ENCODE results near the gene CASK.

CASK gene

DNA sequence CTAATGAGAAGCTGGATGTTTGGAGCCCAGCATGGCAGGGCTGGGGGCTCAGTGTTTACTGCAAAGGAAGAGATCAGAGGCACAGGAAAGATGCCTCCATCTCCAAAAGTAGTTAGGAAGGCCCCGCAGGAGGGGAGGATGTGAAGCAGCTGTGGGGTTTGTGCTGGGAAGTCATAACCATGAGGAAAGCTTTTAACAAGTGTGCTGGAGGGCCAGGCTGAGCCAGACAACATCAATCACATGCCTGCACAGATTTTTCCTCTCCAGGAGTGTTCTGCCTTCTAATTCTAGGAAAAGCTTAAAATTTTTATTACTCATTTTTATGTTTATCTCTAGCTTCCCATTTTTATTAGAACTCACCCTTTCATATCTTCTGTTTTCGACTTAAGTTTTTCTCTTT is 134.0 kb downstream of the CASK start:
- Histone ChIP-seq H3K9ac (ENCODE audit: low read length) (no peak overlapping the region), H4K91ac (ENCODE audit: low read length) (no peak overlapping the region), H2BK120ac (ENCODE audit: low read depth, low read length) (no peak overlapping the region), H3K4me1 (ENCODE audit: control insufficient read depth, insufficient read depth, low read depth, low read length) (peaks cover 6% of the 10 kb centered on the region), H2BK15ac (ENCODE audit: low read depth, poor library complexity, severe bottlenecking) (no peak overlapping the region), H3K4me2 (ENCODE audit: low read length, poor library complexity, severe bottlenecking) (no peak overlapping the region), H3K9me3 (ENCODE audit: control insufficient read depth, low read length) (no peaks in the 10 kb centered on the region), H2AK5ac (ENCODE audit: low read length, severe bottlenecking) (no peak overlapping the region), H2BK12ac (ENCODE audit: low read length in 2 of 2) (no peak overlapping the region), H3K14ac (ENCODE audit: low read length in 2 of 2) (no peak overlapping the region), H3K23ac (ENCODE audit: low read length in 2 of 2) (no peak overlapping the region), H3K27me3 (ENCODE audit: control insufficient read depth in 1 of 2, insufficient read depth in 1 of 2, low read length in 2 of 2) (peaks cover 0 to 15% of the 10 kb centered on the region in 2 experiments), H3K79me1 (replicated peaks; ENCODE audit: low read length, poor library complexity, severe bottlenecking) (no peaks in the 10 kb centered on the region), H2BK5ac (ENCODE audit: low read depth, low read length, poor library complexity, severe bottlenecking) (no peak overlapping the region), H2AFZ (ENCODE audit: low read depth, low read length) (no peak overlapping the region), H3K18ac (ENCODE audit: low read depth in 1 of 2, low read length in 2 of 2) (no peak overlapping the region), H3K4ac (ENCODE audit: low read depth in 1 of 2, low read length in 2 of 2) (no peak overlapping the region), H3K4me3 (ENCODE audit: insufficient read depth in 1 of 2, low read depth in 1 of 2, low read length in 2 of 2) (no peak overlapping the region), H3K27ac (ENCODE audit: low read length, poor library complexity, severe bottlenecking) (no peak overlapping the region), H3K36me3 (ENCODE audit: control insufficient read depth in 1 of 2, insufficient read depth in 2 of 2, low read depth in 1 of 2, low read length in 2 of 2) (peaks cover 0 to 3% of the 10 kb centered on the region in 2 experiments), H4K8ac (ENCODE audit: low read length) (no peak overlapping the region)
- no peak for DNase-seq
- 92% methylated on average over 1 of the region's 2 CpGs for WGBS

DNA sequence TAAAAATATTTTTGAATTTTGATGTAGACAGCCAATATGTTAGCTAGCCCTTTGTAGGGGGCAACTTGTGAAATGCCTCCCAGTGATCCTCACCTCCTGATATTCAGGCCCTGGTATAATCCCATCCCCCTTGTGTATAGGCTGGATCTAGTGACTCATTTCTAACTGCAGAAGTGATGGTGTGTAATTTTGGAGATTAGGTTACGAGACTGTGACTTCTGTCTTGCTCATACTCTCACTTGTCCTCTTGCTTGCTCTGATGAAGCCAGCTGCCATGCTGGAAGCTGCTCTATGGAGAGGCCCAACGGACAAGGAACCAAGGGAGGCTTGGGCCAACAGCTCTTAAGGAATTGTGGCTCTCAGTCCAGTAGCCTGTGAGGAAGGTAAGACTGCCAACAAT is 137.7 kb downstream of the CASK start:
- Histone ChIP-seq H3K18ac (ENCODE audit: low read depth in 1 of 2, low read length in 2 of 2) (no peak overlapping the region), H2BK120ac (ENCODE audit: low read depth, low read length) (no peak overlapping the region), H4K91ac (ENCODE audit: low read length) (no peak overlapping the region), H3K36me3 (ENCODE audit: control insufficient read depth in 1 of 2, insufficient read depth in 2 of 2, low read depth in 1 of 2, low read length in 2 of 2) (peaks cover 0 to 3% of the 10 kb centered on the region in 2 experiments), H3K9ac (ENCODE audit: low read length) (no peak overlapping the region), H3K79me1 (replicated peaks; ENCODE audit: low read length, poor library complexity, severe bottlenecking) (peaks cover 2% of the 10 kb centered on the region), H3K4me3 (ENCODE audit: insufficient read depth in 1 of 2, low read depth in 1 of 2, low read length in 2 of 2) (no peak overlapping the region), H3K23ac (ENCODE audit: low read length in 2 of 2) (no peak overlapping the region), H3K27ac (ENCODE audit: low read length, poor library complexity, severe bottlenecking) (peak overlapping the region; percentile 10), H3K4ac (ENCODE audit: low read depth in 1 of 2, low read length in 2 of 2) (no peak overlapping the region), H3K4me1 (ENCODE audit: control insufficient read depth, insufficient read depth, low read depth, low read length) (peaks cover 6% of the 10 kb centered on the region), H2BK12ac (ENCODE audit: low read length in 2 of 2) (no peak overlapping the region), H3K9me3 (ENCODE audit: control insufficient read depth, low read length) (no peaks in the 10 kb centered on the region), H3K4me2 (ENCODE audit: low read length, poor library complexity, severe bottlenecking) (no peak overlapping the region), H3K14ac (ENCODE audit: low read length in 2 of 2) (no peak overlapping the region), H2AFZ (ENCODE audit: low read depth, low read length) (no peak overlapping the region), H2BK5ac (ENCODE audit: low read depth, low read length, poor library complexity, severe bottlenecking) (no peak overlapping the region), H2AK5ac (ENCODE audit: low read length, severe bottlenecking) (no peak overlapping the region), H4K8ac (ENCODE audit: low read length) (no peak overlapping the region), H3K27me3 (ENCODE audit: control insufficient read depth in 1 of 2, insufficient read depth in 1 of 2, low read length in 2 of 2) (peaks cover 0 to 15% of the 10 kb centered on the region in 2 experiments), H2BK15ac (ENCODE audit: low read depth, poor library complexity, severe bottlenecking) (no peak overlapping the region)
- WGBS: 80% methylated on average over 2 of the region's 2 CpGs
- no peak for DNase-seq

DNA sequence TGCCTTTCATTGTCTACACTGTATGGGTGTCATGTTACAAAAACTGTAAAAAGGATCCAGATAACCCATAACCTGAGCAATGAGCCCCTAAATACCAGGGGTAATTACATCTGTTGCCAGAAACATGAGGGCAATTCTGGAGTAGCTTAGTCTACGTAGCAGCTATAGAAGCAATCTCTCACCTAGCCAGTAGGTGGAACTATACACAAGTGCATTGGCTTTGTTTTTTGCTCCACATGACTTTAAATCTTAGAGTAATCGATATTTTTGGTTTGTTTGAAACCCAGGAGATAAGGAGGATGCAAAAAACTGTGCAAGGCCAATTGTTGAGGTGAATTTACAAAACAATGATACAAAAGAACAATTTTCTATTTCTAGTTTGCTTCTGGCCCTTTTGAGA is 141.9 kb downstream of the CASK start:
- H4K91ac ChIP-seq (ENCODE audit: low read length): no peak overlapping the region
- H3K4ac ChIP-seq (ENCODE audit: low read depth in 1 of 2, low read length in 2 of 2): no peak overlapping the region
- no peak overlapping the region for H3K18ac ChIP-seq (ENCODE audit: low read depth in 1 of 2, low read length in 2 of 2)
- no peak overlapping the region for H2BK12ac ChIP-seq (ENCODE audit: low read length in 2 of 2)
- no peak overlapping the region for H3K4me3 ChIP-seq (ENCODE audit: insufficient read depth in 1 of 2, low read depth in 1 of 2, low read length in 2 of 2)
- H3K14ac ChIP-seq (ENCODE audit: low read length in 2 of 2): no peak overlapping the region
- no peak overlapping the region for H2AFZ ChIP-seq (ENCODE audit: low read depth, low read length)
- no peak overlapping the region for H2BK15ac ChIP-seq (ENCODE audit: low read depth, poor library complexity, severe bottlenecking)
- H3K27me3 ChIP-seq (ENCODE audit: control insufficient read depth in 1 of 2, insufficient read depth in 1 of 2, low read length in 2 of 2): peaks cover 0 to 3% of the 10 kb centered on the region in 2 experiments
- H2AK5ac ChIP-seq (ENCODE audit: low read length, severe bottlenecking): no peak overlapping the region
- H3K23ac ChIP-seq (ENCODE audit: low read length in 2 of 2): no peak overlapping the region
- H3K9me3 ChIP-seq (ENCODE audit: control insufficient read depth, low read length): no peaks in the 10 kb centered on the region
- WGBS: no CpG with 5 or more reads among the region's 2 CpGs
- peak overlapping the region; percentile 3 for H3K9ac ChIP-seq (ENCODE audit: low read length)
- peaks cover 2% of the 10 kb centered on the region for H3K79me1 ChIP-seq (replicated peaks; ENCODE audit: low read length, poor library complexity, severe bottlenecking)
- DNase-seq: peak; percentile 46
- H3K27ac ChIP-seq (ENCODE audit: low read length, poor library complexity, severe bottlenecking): no peak overlapping the region
- H4K8ac ChIP-seq (ENCODE audit: low read length): no peak overlapping the region
- H3K36me3 ChIP-seq (ENCODE audit: control insufficient read depth in 1 of 2, insufficient read depth in 2 of 2, low read depth in 1 of 2, low read length in 2 of 2): peaks cover 0 to 3% of the 10 kb centered on the region in 2 experiments
- no peak overlapping the region for H2BK5ac ChIP-seq (ENCODE audit: low read depth, low read length, poor library complexity, severe bottlenecking)
- no peak overlapping the region for H3K4me2 ChIP-seq (ENCODE audit: low read length, poor library complexity, severe bottlenecking)
- H3K4me1 ChIP-seq (ENCODE audit: control insufficient read depth, insufficient read depth, low read depth, low read length): peaks cover 3% of the 10 kb centered on the region
- H2BK120ac ChIP-seq (ENCODE audit: low read depth, low read length): no peak overlapping the region

DNA sequence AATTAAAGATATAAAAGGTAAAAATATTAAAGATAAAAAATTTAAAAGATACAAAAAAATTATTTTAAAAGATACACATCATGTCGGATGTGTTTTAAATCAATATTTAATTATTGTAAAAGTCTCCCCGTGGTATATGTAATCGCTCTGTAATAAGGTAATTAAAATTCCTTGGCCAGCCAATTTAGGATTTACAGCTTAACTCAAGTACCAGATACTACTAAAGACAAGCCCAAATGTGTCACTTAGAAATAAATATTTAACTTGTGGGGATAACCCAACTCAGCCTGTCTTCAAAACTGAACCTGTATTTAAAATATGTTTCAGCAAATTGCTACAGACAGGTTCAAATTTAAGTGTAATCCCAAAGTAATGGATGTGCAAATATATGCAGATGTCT is 143.4 kb downstream of the CASK start:
- H3K36me3 ChIP-seq (ENCODE audit: control insufficient read depth in 1 of 2, insufficient read depth in 2 of 2, low read depth in 1 of 2, low read length in 2 of 2): no peaks in the 10 kb centered on the region
- no peak overlapping the region for H3K23ac ChIP-seq (ENCODE audit: low read length in 2 of 2)
- H3K9ac ChIP-seq (ENCODE audit: low read length): no peak overlapping the region
- H2BK15ac ChIP-seq (ENCODE audit: low read depth, poor library complexity, severe bottlenecking): no peak overlapping the region
- no peak overlapping the region for H2AK5ac ChIP-seq (ENCODE audit: low read length, severe bottlenecking)
- no peak overlapping the region for H2BK5ac ChIP-seq (ENCODE audit: low read depth, low read length, poor library complexity, severe bottlenecking)
- no peak overlapping the region for H4K8ac ChIP-seq (ENCODE audit: low read length)
- peaks cover 2% of the 10 kb centered on the region for H3K79me1 ChIP-seq (replicated peaks; ENCODE audit: low read length, poor library complexity, severe bottlenecking)
- H3K27ac ChIP-seq (ENCODE audit: low read length, poor library complexity, severe bottlenecking): no peak overlapping the region
- no peak overlapping the region for H2BK12ac ChIP-seq (ENCODE audit: low read length in 2 of 2)
- H3K4ac ChIP-seq (ENCODE audit: low read depth in 1 of 2, low read length in 2 of 2): no peak overlapping the region
- H3K18ac ChIP-seq (ENCODE audit: low read depth in 1 of 2, low read length in 2 of 2): no peak overlapping the region
- no peak overlapping the region for H2BK120ac ChIP-seq (ENCODE audit: low read depth, low read length)
- H3K4me1 ChIP-seq (ENCODE audit: control insufficient read depth, insufficient read depth, low read depth, low read length): no peaks in the 10 kb centered on the region
- H3K14ac ChIP-seq (ENCODE audit: low read length in 2 of 2): no peak overlapping the region
- no peaks in the 10 kb centered on the region for H3K27me3 ChIP-seq (ENCODE audit: control insufficient read depth in 1 of 2, insufficient read depth in 1 of 2, low read length in 2 of 2)
- H4K91ac ChIP-seq (ENCODE audit: low read length): no peak overlapping the region
- H2AFZ ChIP-seq (ENCODE audit: low read depth, low read length): no peak overlapping the region
- no peak overlapping the region for H3K4me3 ChIP-seq (ENCODE audit: insufficient read depth in 1 of 2, low read depth in 1 of 2, low read length in 2 of 2)
- WGBS: no CpG with 5 or more reads among the region's 3 CpGs
- H3K9me3 ChIP-seq (ENCODE audit: control insufficient read depth, low read length): no peaks in the 10 kb centered on the region
- no peak overlapping the region for H3K4me2 ChIP-seq (ENCODE audit: low read length, poor library complexity, severe bottlenecking)
- DNase-seq: no peak

Data from mesenchymal stem cell (in vitro differentiated cells and primary cell).